Caco-2 (cell line): ENCODE data around the gene DPY19L1. TPM values are rescaled to one million over a fixed set of nuclear protein-coding genes. Genes with fewer than 3 reads are reported as not detected.

ENCODE experiments used
- BruUV-seq: library from RNA; stranded (reverse); fragments of 400-500 nt; replicated peaks from 2 replicates; lab custom pipeline; 2021; lab: Mats Ljungman, UMichigan
- CTCF ChIA-PET: fragments of 300-600 bp; sonication (Branson Sonifier 250); formaldehyde crosslinking; loops from one replicate; lab custom pipeline; 2022; ENCODE audit warnings: antibody characterized with exemption; lab: Charles Lee
- POLR2A ChIA-PET: fragments of 300-600 bp; sonication (Branson Sonifier 250); formaldehyde crosslinking; loops from one replicate; lab custom pipeline; 2022; ENCODE audit warnings: antibody characterized with exemption; lab: Charles Lee
- DNase-seq, 2 experiments: peaks; one replicate each; pipeline versions ENCODE4 v3.0.0 to v3.0.0-alpha.2; 2020 to 2022
- H3K27me3 ChIP-seq: replicated peaks from 2 replicates; pipeline ENCODE4 v1.6.0; 2011; ENCODE audit warnings: low read length; ENCODE audit not compliant: control insufficient read depth, insufficient read depth
- H3K36me3 ChIP-seq: 2 replicates; pipeline ENCODE4 v1.5.1; 2011; ENCODE audit warnings: low read length; ENCODE audit not compliant: control insufficient read depth, insufficient read depth
- H3K4me1 ChIP-seq: fragments of 250-450 bp; sonication (Bioruptor Pico); 2 replicates; pipeline ENCODE4 v1.5.1; 2020; ENCODE audit warnings: mild to moderate bottlenecking
- H3K4me3 ChIP-seq: 2 replicates; pipeline ENCODE4 v1.5.1; 2011; ENCODE audit warnings: low read depth, mild to moderate bottlenecking, control low read depth, low read length
- H3K9me3 ChIP-seq: fragments of 250-450 bp; sonication (Bioruptor Pico); 2 replicates; pipeline ENCODE4 v1.5.1; 2020; ENCODE audit warnings: mild to moderate bottlenecking, moderate library complexity
- H3K27ac Mint-ChIP-seq: one replicate; pipeline ENCODE4 v1.8.0; 2022; ENCODE audit warnings: mixed read lengths; ENCODE audit not compliant: unreplicated experiment
- H3K27me3 Mint-ChIP-seq: one replicate; pipeline ENCODE4 v1.8.0; 2022; ENCODE audit warnings: mixed read lengths; ENCODE audit not compliant: insufficient read depth, unreplicated experiment
- H3K36me3 Mint-ChIP-seq: one replicate; pipeline ENCODE4 v1.8.0; 2022; ENCODE audit warnings: mild to moderate bottlenecking, mixed read lengths; ENCODE audit not compliant: insufficient read depth, unreplicated experiment
- H3K4me1 Mint-ChIP-seq: one replicate; pipeline ENCODE4 v1.8.0; 2022; ENCODE audit warnings: low read depth, mixed read lengths; ENCODE audit not compliant: unreplicated experiment
- H3K4me3 Mint-ChIP-seq: one replicate; pipeline ENCODE4 v1.8.0; 2022; ENCODE audit warnings: mild to moderate bottlenecking, moderate library complexity, mixed read lengths; ENCODE audit not compliant: unreplicated experiment
- H3K9me3 Mint-ChIP-seq: one replicate; pipeline ENCODE4 v1.8.0; 2022; ENCODE audit warnings: mixed read lengths; ENCODE audit not compliant: unreplicated experiment
- CTCF ChIP-seq, 2 experiments: fragments of 200-600 bp in 1 of 2; IDR thresholded peaks; 1 replicate in 1 of 2; 2 replicates in 1 of 2; pipeline versions ENCODE4 v1.5.1 to v1.8.0; 2011 to 2022; ENCODE audit warnings: antibody characterized with exemption in 1 of 2, control low read depth in 1 of 2, inconsistent platforms in 1 of 2, low read depth in 1 of 2, low read length in 1 of 2, mild to moderate bottlenecking in 1 of 2, moderate library complexity in 1 of 2; ENCODE audit not compliant: insufficient read depth in 1 of 2, severe bottlenecking in 1 of 2, unreplicated experiment in 1 of 2
- intact Hi-C: fragments of 100-400 bp; cut with micrococcal nuclease; formaldehyde crosslinking; loops from one replicate; pipeline ENCODE4 v1.10.0; 2022; ENCODE audit not compliant: unreplicated experiment
- total RNA-seq: library from RNA; stranded (reverse); gene quantifications from 2 replicates; pipeline ENCODE4 v1.2.3, GENCODE V29; 2022

DPY19L1 gene
- total RNA-seq, 1 experiment from 2014 or later = 12.9 TPM

GRCh38 chr7:35037526-35038341 lies 449 bp upstream of the DPY19L1 start:
- Histone ChIP-seq H3K27me3 (no peaks in the 10 kb centered on the region), H3K36me3 (no peaks in the 10 kb centered on the region), H3K9me3 (no peaks in the 10 kb centered on the region), H3K4me1 (0 out of 2 replicates have a peak, but pooled peaks cover 17% of the 10 kb centered on the region), H3K4me3 (peak overlapping the region; percentile 64)
- intact Hi-C loops = loop anchor here (5.0 to 10.0 kb wide), 2 partner anchors 283 to 360 kb away; no protein-coding TSS in a partner anchor
- Mint-ChIP-seq H3K4me3 (peak overlapping the region; percentile 96), H3K36me3 (no peaks in the 10 kb centered on the region), H3K4me1 (peaks cover 7% of the 10 kb centered on the region), H3K9me3 (no peaks in the 10 kb centered on the region), H3K27ac (peak overlapping the region; percentile 38), H3K27me3 (peaks cover 15% of the 10 kb centered on the region)
- CTCF ChIA-PET = interaction anchor here (0.5 to 1.2 kb wide), 4 partner anchors 230 to 1268 kb away, joined by 3 to 4 read pairs (median 3); no protein-coding TSS in a partner anchor
- peak; percentile 92 to 97 for DNase-seq
- POLR2A ChIA-PET = no interaction called here
- no TSS peak for BruUV-seq
- TF ChIP-seq CTCF (IDR thresholded peaks at IDR 0.05; ENCODE audit: insufficient read depth in 1 of 2, low read depth in 1 of 2, low read length in 1 of 2, severe bottlenecking in 1 of 2, unreplicated experiment in 1 of 2) = peak; percentile 74

GRCh38 chr7:35036361-35037171 lies 719 bp downstream of the DPY19L1 start:
- no peaks in the 10 kb centered on the region for H3K27me3 ChIP-seq
- Mint-ChIP-seq H3K27ac (peak overlapping the region; percentile 79), H3K36me3 (no peaks in the 10 kb centered on the region), H3K4me3 (peak overlapping the region; percentile 96), H3K4me1 (peaks cover 7% of the 10 kb centered on the region), H3K9me3 (no peaks in the 10 kb centered on the region), H3K27me3 (peaks cover 9% of the 10 kb centered on the region)
- CTCF ChIA-PET = interaction anchor here (0.5 to 1.2 kb wide), 6 partner anchors 22 to 1269 kb away, joined by 3 to 4 read pairs (median 3); no protein-coding TSS in a partner anchor
- DNase-seq = peak; percentile 50 to 54
- POLR2A ChIA-PET = no interaction called here
- peak overlapping the region; percentile 50 for H3K4me3 ChIP-seq
- TF ChIP-seq CTCF (IDR thresholded peaks at IDR 0.05; ENCODE audit: insufficient read depth in 1 of 2, low read depth in 1 of 2, low read length in 1 of 2, severe bottlenecking in 1 of 2, unreplicated experiment in 1 of 2) = no peak
- H3K4me1 ChIP-seq = 0 out of 2 replicates have a peak, but pooled peaks cover 17% of the 10 kb centered on the region
- H3K9me3 ChIP-seq = no peaks in the 10 kb centered on the region
- H3K36me3 ChIP-seq = no peaks in the 10 kb centered on the region
- intact Hi-C loops = loop anchor here (5.0 to 10.0 kb wide), 2 partner anchors 282 to 359 kb away; no protein-coding TSS in a partner anchor
- BruUV-seq = no TSS peak

GRCh38 chr7:35035511-35035961 lies 1.7 kb downstream of the DPY19L1 start:
- Mint-ChIP-seq H3K9me3 (no peaks in the 10 kb centered on the region), H3K4me1 (peaks cover 7% of the 10 kb centered on the region), H3K36me3 (no peaks in the 10 kb centered on the region), H3K27me3 (peaks cover 1% of the 10 kb centered on the region), H3K4me3 (peak overlapping the region; percentile 96), H3K27ac (no peak overlapping the region)
- DNase-seq = no peak
- no peak for TF ChIP-seq CTCF (IDR thresholded peaks at IDR 0.05; ENCODE audit: insufficient read depth in 1 of 2, low read depth in 1 of 2, low read length in 1 of 2, severe bottlenecking in 1 of 2, unreplicated experiment in 1 of 2)
- Histone ChIP-seq H3K9me3 (no peaks in the 10 kb centered on the region), H3K36me3 (no peaks in the 10 kb centered on the region), H3K4me1 (0 out of 2 replicates have a peak, but pooled peaks cover 17% of the 10 kb centered on the region), H3K27me3 (no peaks in the 10 kb centered on the region), H3K4me3 (no peak overlapping the region)
- ChIA-PET POLR2A (no interaction called here), CTCF (interaction anchor here (0.6 to 0.7 kb wide), 2 partner anchors 206 to 212 kb away, joined by 3 read pairs; no protein-coding TSS in a partner anchor)
- intact Hi-C loops = loop anchor here (1.0 to 10.0 kb wide), 3 partner anchors 212 to 358 kb away; no protein-coding TSS in a partner anchor
- BruUV-seq = no TSS peak
